GM19240 (cell line): Measurements from ENCODE around the gene SPATA25.
A peak's percentile ranks its signal among the peaks of the same experiment; 100 is the strongest.
"Not testable (repeated sequence)": the region's sequence is repeated elsewhere in the genome, so short reads cannot be mapped to it uniquely, and the experiment has no call there.

Experiments used
- DNase-seq: peaks from one replicate; pipeline ENCODE4 v3.0.0; 2011; ENCODE audit warnings: low spot score; ENCODE audit not compliant: insufficient read length

Gene SPATA25

DNA sequence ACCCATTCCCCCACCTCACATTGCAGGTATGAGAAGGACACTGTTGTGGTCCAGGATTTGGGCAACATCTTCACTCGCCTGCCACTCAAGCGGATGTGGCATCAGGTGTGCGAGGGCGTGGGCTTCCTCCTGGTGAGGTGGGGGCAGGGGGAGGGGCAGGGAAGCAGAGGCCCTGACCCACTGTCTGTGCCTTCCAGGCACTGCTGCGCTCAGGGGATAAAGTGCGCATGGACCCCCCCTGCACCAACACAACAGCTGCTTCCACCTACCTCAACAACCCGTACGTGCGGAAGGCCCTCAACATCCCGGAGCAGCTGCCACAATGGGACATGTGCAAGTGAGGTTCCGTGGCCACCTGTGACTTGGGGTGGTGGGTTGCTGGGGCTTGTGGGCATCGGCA is 7.4 kb upstream of the SPATA25 start:
- DNase-seq: no peak

DNA sequence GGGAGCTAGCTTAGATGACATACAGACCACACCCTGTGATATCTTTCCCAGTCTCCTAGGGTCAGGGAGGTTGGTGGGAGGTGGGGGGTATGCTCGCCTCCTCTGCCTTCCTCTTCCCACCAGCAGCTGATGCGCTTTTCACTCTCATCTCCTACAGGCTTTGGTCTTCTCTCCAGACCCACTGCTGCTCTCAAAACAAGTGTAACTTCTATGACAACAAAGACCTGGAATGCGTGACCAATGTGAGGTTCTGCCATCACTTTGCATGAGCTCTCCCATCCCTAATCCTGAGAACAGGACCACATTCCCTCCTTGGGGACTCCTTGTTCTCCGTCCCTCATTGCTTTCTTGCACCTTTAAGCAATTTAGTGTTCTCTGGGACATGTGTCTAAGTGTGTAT is 6.4 kb upstream of the SPATA25 start:
- DNase-seq: no peak

- DNase-seq: no peak
These were observed 5.5 kb upstream of the SPATA25 start for GRCh38 chr20:45892828-45893500.

DNA sequence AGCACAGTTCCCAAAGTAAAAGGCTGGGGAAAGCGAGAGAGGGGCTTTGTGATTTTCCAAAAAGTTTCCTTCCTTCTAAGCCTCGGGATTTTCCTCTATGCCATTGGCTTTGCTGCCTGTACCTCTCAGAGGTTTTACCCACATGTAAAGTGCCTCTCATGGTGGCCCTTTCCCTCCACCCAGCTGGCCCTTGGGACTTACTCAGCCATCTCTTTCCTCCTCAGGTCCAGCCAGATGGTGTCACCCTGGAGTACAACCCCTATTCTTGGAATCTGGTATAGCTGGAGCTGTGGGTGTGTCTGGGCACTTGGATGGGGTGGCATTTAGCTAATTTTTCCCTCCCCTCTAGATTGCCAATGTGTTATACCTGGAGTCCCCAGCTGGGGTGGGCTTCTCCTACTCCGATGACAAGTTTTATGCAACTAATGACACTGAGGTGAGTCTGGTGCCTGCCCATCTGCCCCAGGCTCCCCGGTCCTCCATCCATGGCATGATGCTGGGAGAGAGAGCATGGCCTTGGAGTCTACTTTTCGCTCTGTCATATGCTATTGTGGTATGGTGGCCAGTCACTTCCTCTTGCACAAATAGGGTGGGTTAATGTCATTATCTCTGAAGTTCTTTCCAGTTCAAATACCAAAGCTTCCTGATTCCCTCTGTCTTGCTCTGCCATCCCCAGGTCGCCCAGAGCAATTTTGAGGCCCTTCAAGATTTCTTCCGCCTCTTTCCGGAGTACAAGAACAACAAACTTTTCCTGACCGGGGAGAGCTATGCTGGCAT is 4.8 kb upstream of the SPATA25 start:
- DNase-seq: no peak

DNA sequence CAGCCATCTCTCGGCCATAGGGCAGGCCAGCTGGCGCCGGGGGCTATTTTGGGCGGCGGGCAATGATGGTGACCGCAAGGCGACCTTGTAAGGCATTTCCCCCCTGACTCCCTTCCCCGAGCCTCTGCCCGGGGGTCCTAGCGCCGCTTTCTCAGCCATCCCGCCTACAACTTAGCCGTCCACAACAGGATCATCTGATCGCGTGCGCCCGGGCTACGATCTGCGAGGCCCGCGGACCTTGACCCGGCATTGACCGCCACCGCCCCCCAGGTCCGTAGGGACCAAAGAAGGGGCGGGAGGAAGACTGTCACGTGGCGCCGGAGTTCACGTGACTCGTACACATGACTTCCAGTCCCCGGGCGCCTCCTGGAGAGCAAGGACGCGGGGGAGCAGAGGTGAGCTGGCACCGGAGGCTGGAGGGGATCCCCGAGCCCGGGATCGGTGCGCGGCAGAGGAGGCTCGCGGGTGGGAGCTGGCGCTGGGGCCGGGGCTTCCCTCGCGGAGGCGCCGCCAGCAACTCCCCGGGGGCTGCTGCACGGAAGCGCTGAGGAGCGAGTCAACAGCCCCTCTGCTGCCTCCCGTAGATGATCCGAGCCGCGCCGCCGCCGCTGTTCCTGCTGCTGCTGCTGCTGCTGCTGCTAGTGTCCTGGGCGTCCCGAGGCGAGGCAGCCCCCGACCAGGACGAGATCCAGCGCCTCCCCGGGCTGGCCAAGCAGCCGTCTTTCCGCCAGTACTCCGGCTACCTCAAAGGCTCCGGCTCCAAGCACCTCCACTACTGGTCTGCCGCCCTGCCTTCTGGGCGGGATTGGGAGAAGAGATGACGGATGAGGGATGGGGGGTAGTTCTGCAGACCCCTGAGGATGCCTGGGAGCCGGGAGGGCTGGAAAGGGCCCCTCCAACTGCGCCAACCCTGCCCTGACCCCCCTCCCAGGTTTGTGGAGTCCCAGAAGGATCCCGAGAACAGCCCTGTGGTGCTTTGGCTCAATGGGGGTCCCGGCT is 3.9 kb upstream of the SPATA25 start, which contains the start of the genes CTSA and NEURL2:
CTSA (plus strand) TSS at position 351 of the 999 bp plus-strand sequence; CDS start at position 585, 234 bp downstream.
NEURL2 (minus strand) TSS at position 224 of the 999 bp plus-strand sequence; CDS start at position 7, 217 bp downstream.
- DNase-seq: peak; percentile 89

DNA sequence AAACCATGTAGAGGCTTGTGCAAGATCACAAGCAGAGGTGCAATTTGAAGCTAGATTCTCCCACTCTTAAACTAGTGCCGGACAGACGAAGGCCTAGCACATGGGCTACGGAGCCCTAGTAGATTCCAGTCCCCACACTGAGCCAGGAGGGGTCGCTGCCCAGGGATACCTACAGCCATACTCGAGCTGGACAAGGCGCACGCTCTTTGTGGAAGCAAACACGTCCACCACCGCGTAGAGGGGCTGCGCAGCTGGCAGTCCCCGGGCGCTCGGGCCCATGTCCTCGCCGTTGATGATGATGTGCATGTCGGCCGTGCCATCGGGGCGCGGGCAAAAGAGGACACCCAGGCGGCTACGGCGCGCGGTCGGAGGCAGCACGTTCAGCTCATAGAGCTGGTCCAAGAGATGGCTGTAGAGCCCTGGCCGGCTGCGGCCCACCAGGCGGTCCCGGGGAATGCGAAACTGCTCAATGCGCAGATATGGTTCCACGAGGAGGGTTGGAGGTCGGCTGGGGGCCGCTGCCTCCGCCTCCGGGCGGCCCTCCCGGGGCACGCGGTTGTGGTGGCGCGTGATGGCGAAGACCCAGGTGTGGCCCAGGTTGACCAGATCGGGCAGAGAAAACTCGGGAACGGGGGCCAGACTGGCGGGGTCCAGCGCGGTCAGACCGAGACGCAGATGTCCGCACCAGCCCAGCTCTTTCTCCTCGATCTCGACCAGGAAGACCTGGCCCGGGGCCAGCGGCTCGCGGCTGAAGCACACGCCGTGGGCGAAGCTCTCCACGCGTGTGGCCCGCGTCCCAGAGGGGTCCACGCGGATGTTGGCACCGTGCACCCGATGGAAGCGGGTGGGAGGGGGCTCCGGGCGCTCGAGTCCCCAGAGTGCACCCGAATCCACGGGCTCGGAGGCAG is 2.9 kb upstream of the SPATA25 start:
- DNase-seq: no peak

- DNase-seq: no peak
These were observed 1.3 kb upstream of the SPATA25 start for GRCh38 chr20:45888681-45889080.

DNA sequence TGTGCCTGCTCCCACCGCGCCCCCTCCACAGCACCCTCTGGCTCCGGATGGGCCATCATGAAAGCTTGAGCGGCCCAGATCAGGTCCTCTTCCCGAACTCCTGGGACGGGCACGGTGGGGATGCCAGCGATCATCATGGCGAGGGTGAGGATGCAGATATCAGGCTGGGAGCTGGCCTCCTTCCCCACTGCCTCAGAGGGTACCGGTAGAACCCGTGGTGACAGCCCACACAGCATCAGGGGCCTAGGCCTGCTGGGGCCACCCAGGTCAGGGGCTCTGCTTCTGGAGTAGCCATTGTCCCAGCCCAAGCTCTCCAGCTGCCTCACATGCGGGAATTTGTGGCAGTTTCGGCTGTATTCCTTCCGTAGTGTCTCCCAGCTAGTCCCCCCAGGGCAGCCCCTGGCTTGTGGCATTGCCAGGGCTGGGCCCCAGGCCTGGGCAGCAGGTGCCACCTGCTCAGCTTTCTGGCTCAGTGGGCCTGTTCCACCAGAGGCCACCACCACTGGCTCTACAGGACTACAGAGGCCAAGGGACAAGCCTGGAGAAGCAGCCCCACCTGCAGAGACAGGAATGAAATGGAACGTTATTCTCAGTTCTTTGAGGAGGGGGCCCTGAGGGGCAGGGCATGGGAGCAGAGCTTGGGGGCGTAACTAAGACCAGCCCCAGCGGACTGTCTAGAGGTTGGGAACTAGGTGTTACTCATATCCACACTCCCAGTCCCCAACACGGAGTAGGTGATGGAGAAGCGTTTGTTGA is 654 bp downstream of the SPATA25 start:
- no peak for DNase-seq

GRCh38 chr20:45883100-45883469 is 4.3 kb downstream of the SPATA25 start:
- no peak for DNase-seq

GRCh38 chr20:45882469-45883099 is 4.8 kb downstream of the SPATA25 start:
- DNase-seq: no peak

- peak; percentile 97 for DNase-seq
These were observed 6.2 kb downstream of the SPATA25 start, which contains the start of gene ZSWIM1 for GRCh38 chr20:45880988-45881788. Gene ZSWIM1, plus strand, starts transcription at chr20:45881227. Its CDS starts 1,366 bp downstream, at chr20:45882593.

DNA sequence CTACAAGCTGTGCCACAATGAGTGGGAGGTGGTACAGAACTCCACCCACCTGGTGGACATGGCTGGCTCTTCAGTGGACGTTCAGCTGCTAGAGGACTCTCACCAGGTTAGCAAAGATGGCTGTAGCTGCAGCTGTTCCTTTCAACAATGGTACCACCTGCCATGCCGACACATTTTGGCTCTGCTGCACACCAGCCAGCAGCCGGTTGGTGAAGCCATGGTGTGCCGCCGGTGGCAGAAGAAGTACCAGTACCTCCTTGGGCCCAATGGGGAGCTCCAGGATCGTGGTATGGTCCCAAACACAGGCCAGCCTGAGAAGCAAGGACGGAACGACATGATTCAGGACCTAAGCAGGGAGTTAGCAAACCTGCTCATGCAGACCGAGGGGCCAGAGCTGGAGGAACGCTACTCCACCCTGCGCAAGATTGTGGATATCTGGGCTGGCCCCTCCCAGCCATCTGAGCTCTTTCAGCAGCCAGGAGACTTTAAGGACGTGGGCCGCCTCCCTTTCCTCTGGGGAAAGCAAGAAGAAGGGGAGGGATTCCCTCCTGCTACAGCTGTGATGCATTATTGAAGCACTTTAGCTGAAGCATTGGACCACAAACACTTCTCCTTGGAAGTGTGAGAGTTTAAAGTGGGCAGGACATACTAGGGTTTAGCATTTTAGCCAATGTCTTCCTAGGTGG is 9.2 kb downstream of the SPATA25 start:
- DNase-seq: no peak

- DNase-seq: no peak
These were observed 12.8 kb downstream of the SPATA25 start for GRCh38 chr20:45874576-45874975.

GRCh38 chr20:45874104-45874481 is 13.3 kb downstream of the SPATA25 start:
- DNase-seq: not testable (repeated sequence)

DNA sequence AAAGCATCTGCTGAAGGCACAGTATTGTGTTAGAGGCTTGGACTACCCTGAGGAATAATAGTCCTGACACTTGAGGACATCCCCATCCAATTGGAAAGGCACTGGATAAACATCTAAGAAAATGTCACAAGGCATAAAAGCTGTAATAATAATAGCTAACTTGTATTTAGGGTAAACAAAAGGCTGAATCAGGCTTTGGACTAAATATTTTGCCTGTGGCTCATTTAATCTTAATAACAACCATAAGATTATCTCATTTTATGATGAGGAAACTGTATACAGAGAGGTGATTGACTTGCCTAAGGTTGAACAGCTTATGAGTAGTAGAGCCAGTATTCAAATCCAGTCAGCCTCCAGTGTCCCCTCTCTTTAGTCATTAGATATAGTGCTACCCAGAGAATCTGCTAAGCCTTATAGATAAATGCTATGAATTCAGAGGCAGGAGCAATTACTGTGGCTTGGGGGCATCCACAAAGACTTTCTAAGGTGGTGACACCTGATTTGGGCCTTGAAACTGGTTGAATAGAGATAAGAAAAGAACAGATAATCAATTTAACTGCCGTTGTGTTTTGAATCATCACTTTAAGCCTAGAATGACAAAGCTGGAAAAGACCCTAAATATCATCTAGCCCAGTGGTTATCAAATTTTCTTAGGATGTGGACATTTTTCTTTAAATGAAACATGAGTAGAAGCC is 13.9 kb downstream of the SPATA25 start:
- no peak for DNase-seq

DNA sequence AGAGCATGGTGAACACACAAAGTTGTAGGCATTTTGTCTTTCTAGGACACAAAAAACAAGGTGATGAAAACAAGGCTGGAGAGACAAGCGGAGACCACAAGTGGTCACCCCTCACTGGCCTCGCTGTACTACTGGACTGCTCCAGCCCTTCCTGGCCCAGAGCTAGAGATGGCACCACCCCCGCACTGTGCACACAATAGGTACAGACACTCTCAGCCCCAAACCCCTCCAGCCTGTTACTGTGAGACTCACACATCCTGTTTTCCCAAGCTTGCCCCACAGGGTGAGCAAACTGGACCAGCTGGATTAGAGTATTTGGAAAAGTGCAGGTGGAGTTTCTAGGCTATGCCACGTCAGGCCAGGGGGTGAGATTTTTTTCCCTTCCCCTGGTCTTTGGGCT is 14.8 kb downstream of the SPATA25 start:
- no peak for DNase-seq

- no peak for DNase-seq
These were observed 19.6 kb downstream of the SPATA25 start for GRCh38 chr20:45867819-45868176.
